T-cell (primary cell): ENCODE results near the gene MSH5. TPM values are rescaled to one million over a fixed set of nuclear protein-coding genes. Genes with fewer than 3 reads are reported as not detected.
"Not testable (repeated sequence)": the region's sequence is repeated elsewhere in the genome, so short reads cannot be mapped to it uniquely, and the experiment has no call there.

ENCODE experiments used
- ATAC-seq, 4 experiments: fragments of 200-7000 bp in 3 of 4; fragments of 150-1000 bp in 1 of 4; cut with Tn5 transposase; replicated peaks in 1 of 4; 1 replicate in 3 of 4; 2 replicates in 1 of 4; pipeline ENCODE4 v1.10.0; 2021; ENCODE audit warnings: moderate library complexity in 3 of 4, mild to moderate bottlenecking in 2 of 4, moderate number of reproducible peaks in 1 of 4
- CTCF ChIA-PET, 2 donors: fragments of 300-600 bp; sonication (Branson Sonifier 250); formaldehyde crosslinking; loops; one replicate each; lab custom pipeline; 2022; ENCODE audit warnings: antibody characterized with exemption in 2 of 2; lab: Charles Lee
- POLR2A ChIA-PET, 2 donors: fragments of 300-600 bp; sonication (Branson Sonifier 250); formaldehyde crosslinking; loops; one replicate each; lab custom pipeline; 2022; ENCODE audit warnings: antibody characterized with exemption in 2 of 2; lab: Charles Lee
- DNase-seq, 35 experiments: peaks; one replicate each; pipeline versions ENCODE4 v3.0.0 to v3.0.0-alpha.2; 2013 to 2023
- H3K27ac ChIP-seq: one replicate; pipeline ENCODE4 v1.5.1; 2013; ENCODE audit warnings: low read length
- H3K27me3 ChIP-seq, 2 experiments: replicated peaks in 1 of 2; 1 replicate in 1 of 2; 2 replicates in 1 of 2; pipeline versions ENCODE4 v1.6.1 to v1.7.0; 2013; ENCODE audit warnings: low read length in 1 of 2, mixed read lengths in 1 of 2; ENCODE audit not compliant: control insufficient read depth in 2 of 2, insufficient read depth in 2 of 2; ENCODE audit errors: extremely low read depth in 1 of 2
- H3K36me3 ChIP-seq, 2 donors: 1 replicate in 1 of 2; 2 replicates in 1 of 2; pipeline versions ENCODE4 v1.6.1 to v1.7.0; 2013; ENCODE audit warnings: low read length in 1 of 2; ENCODE audit not compliant: control insufficient read depth in 2 of 2, insufficient read depth in 1 of 2; ENCODE audit errors: extremely low read depth in 1 of 2
- H3K4me1 ChIP-seq, 2 experiments: 1 replicate in 1 of 2; 2 replicates in 1 of 2; pipeline versions ENCODE4 v1.6.1 to v1.7.0; 2013; ENCODE audit warnings: low read length in 2 of 2, mixed read lengths in 1 of 2; ENCODE audit not compliant: insufficient read depth in 2 of 2, control insufficient read depth in 1 of 2; ENCODE audit errors: extremely low read depth in 1 of 2
- H3K4me3 ChIP-seq, 2 donors: 1 replicate in 1 of 2; 2 replicates in 1 of 2; pipeline versions ENCODE4 v1.5.1 to v1.7.0; 2013; ENCODE audit warnings: mild to moderate bottlenecking in 2 of 2, low read length in 1 of 2, moderate library complexity in 1 of 2; ENCODE audit not compliant: control insufficient read depth in 1 of 2; ENCODE audit errors: extremely low read depth in 1 of 2
- H3K9me3 ChIP-seq: 2 replicates; pipeline ENCODE4 v1.7.0; 2013
- H3K27ac Mint-ChIP-seq, 2 donors: one replicate each; pipeline ENCODE4 v1.8.0; 2020 to 2021; ENCODE audit warnings: mild to moderate bottlenecking in 2 of 2, mixed read lengths in 2 of 2
- H3K27me3 Mint-ChIP-seq, 2 donors: one replicate each; pipeline ENCODE4 v1.8.0; 2021 to 2022; ENCODE audit warnings: mixed read lengths in 2 of 2
- H3K36me3 Mint-ChIP-seq: one replicate; pipeline ENCODE4 v1.8.0; 2021; ENCODE audit warnings: mixed read lengths
- H3K4me1 Mint-ChIP-seq, 3 donors: one replicate each; pipeline ENCODE4 v1.8.0; 2020 to 2022; ENCODE audit warnings: mixed read lengths in 3 of 3, mild to moderate bottlenecking in 1 of 3
- H3K4me3 Mint-ChIP-seq, 3 donors: one replicate each; pipeline ENCODE4 v1.8.0; 2020 to 2022; ENCODE audit warnings: mild to moderate bottlenecking in 3 of 3, mixed read lengths in 3 of 3, moderate library complexity in 3 of 3
- H3K9me3 Mint-ChIP-seq, 3 donors: one replicate each; pipeline ENCODE4 v1.8.0; 2020 to 2022; ENCODE audit warnings: mixed read lengths in 3 of 3
- WGBS: methylation state at CpG from one replicate; pipeline ENCODE4 v1.1.5; 2013; ENCODE audit warnings: missing lambda C conversion rate; ENCODE audit not compliant: insufficient coverage; 5-methylcytosine and 5-hydroxymethylcytosine counted together
- total RNA-seq, 35 experiments: library from RNA in 6 of 35; stranded (reverse) in 6 of 35; fragments of 120-200 nt in 1 of 35; gene quantifications; one replicate each; pipeline versions ENCODE4 v1.2.1 to v1.2.4 and lab custom pipeline; 2013 to 2026

MSH5 gene
- total RNA-seq, 5 donors from 2014 or later (not counting 1 experiment from before 2014, with no cell fraction given) = 13.7 to 22.4 (median 14.4) TPM

GRCh38 chr6:31709157-31709556, 30.6 kb upstream of the MSH5 start:
- not testable (repeated sequence) for H3K36me3 ChIP-seq, H3K4me3 ChIP-seq, H3K27ac ChIP-seq, DNase-seq, H3K4me3 Mint-ChIP-seq, H3K36me3 Mint-ChIP-seq, H3K9me3 ChIP-seq, H3K27ac Mint-ChIP-seq, H3K27me3 Mint-ChIP-seq, H3K9me3 Mint-ChIP-seq, ATAC-seq
- CTCF ChIA-PET = interaction anchor here in 1 of 2 donors (0.7 to 0.8 kb wide), 2 partner anchors 17 to 148 kb away, joined by 4 to 5 read pairs; no protein-coding TSS in a partner anchor
- WGBS = 96% methylated on average over 10 of the region's 11 CpGs
- H3K4me1 Mint-ChIP-seq = peaks cover 17 to 22% (median 21%) of the 10 kb centered on the region in 3 donors
- Histone ChIP-seq H3K27me3 (peaks cover 0 to 23% of the 10 kb centered on the region in 2 experiments), H3K4me1 (peaks cover 10 to 17% of the 10 kb centered on the region in 2 experiments)
- POLR2A ChIA-PET = interaction anchor here in 1 of 2 donors (0.7 kb wide), 2 partner anchors 56 to 570 kb away, joined by 4 to 6 read pairs; no protein-coding TSS in a partner anchor

GRCh38 chr6:31710523-31711219, 29.1 kb upstream of the MSH5 start:
- no peaks in the 10 kb centered on the region for H3K9me3 ChIP-seq
- Mint-ChIP-seq H3K9me3 (no peaks in the 10 kb centered on the region), H3K27ac (no peak overlapping the region), H3K27me3 (no peaks in the 10 kb centered on the region), H3K4me1 (peaks cover 17 to 25% (median 24%) of the 10 kb centered on the region in 3 donors), H3K4me3 (peak overlapping the region in 1 of 3 donors; percentile 10), H3K36me3 (no peaks in the 10 kb centered on the region)
- H3K4me3 ChIP-seq = no peak overlapping the region
- WGBS = 81% methylated on average over 4 of the region's 5 CpGs
- DNase-seq (no peak), ATAC-seq (no peak)
- CTCF ChIA-PET = no interaction called here
- POLR2A ChIA-PET = no interaction called here
- H3K4me1 ChIP-seq = peaks cover 12 to 18% of the 10 kb centered on the region in 2 experiments
- no peak overlapping the region for H3K27ac ChIP-seq
- H3K27me3 ChIP-seq = peaks cover 0 to 26% of the 10 kb centered on the region in 2 experiments
- no peaks in the 10 kb centered on the region for H3K36me3 ChIP-seq

GRCh38 chr6:31711233-31711632, 28.6 kb upstream of the MSH5 start:
- DNase-seq = no peak
- WGBS = 5% methylated on average over 4 of the region's 8 CpGs

GRCh38 chr6:31712296-31712695, 27.5 kb upstream of the MSH5 start:
- Histone ChIP-seq H3K27ac (no peak overlapping the region), H3K27me3 (peaks cover 0 to 25% of the 10 kb centered on the region in 2 experiments), H3K4me1 (peaks cover 12 to 18% of the 10 kb centered on the region in 2 experiments), H3K36me3 (no peaks in the 10 kb centered on the region), H3K4me3 (no peak overlapping the region), H3K9me3 (no peaks in the 10 kb centered on the region)
- no peak overlapping the region for H3K4me3 Mint-ChIP-seq
- H3K36me3 Mint-ChIP-seq = no peaks in the 10 kb centered on the region
- peak in 3 of 4 experiments; percentile 51 to 64 (median 63) for ATAC-seq
- H3K27ac Mint-ChIP-seq = no peak overlapping the region
- WGBS = 72% methylated on average over 7 of the region's 8 CpGs
- H3K4me1 Mint-ChIP-seq = peaks cover 17 to 25% (median 24%) of the 10 kb centered on the region in 3 donors
- CTCF ChIA-PET = no interaction called here
- H3K27me3 Mint-ChIP-seq = no peaks in the 10 kb centered on the region
- POLR2A ChIA-PET = interaction anchor here in 1 of 2 donors (0.7 kb wide), 1 partner anchor 63 kb away, joined by 3 read pairs; no protein-coding TSS in a partner anchor
- DNase-seq = peak in 4 of 35 experiments; percentile 22 to 36 (median 24)
- no peaks in the 10 kb centered on the region for H3K9me3 Mint-ChIP-seq

More at GRCh38 chr6:31711233-31711632, 28.6 kb upstream of the MSH5 start:
- ChIA-PET POLR2A (no interaction called here), CTCF (no interaction called here)
- H3K27ac Mint-ChIP-seq = peak overlapping the region in 1 of 2 donors; percentile 44
- H3K27me3 Mint-ChIP-seq = no peaks in the 10 kb centered on the region
- H3K9me3 Mint-ChIP-seq = no peaks in the 10 kb centered on the region
- peaks cover 12 to 18% of the 10 kb centered on the region in 2 experiments for H3K4me1 ChIP-seq
- H3K4me3 ChIP-seq = no peak overlapping the region
- H3K27me3 ChIP-seq = peaks cover 0 to 26% of the 10 kb centered on the region in 2 experiments
- ATAC-seq = peak in 1 of 4 experiments; percentile 42
- H3K36me3 ChIP-seq = no peaks in the 10 kb centered on the region
- H3K36me3 Mint-ChIP-seq = no peaks in the 10 kb centered on the region
- no peaks in the 10 kb centered on the region for H3K9me3 ChIP-seq
- H3K4me3 Mint-ChIP-seq = no peak overlapping the region
- no peak overlapping the region for H3K27ac ChIP-seq
- H3K4me1 Mint-ChIP-seq = peaks cover 17 to 25% (median 24%) of the 10 kb centered on the region in 3 donors

- H3K27ac Mint-ChIP-seq = no peak overlapping the region
These were observed 26.3 kb upstream of the MSH5 start for GRCh38 chr6:31713465-31713864.

GRCh38 chr6:31713991-31714684, 25.7 kb upstream of the MSH5 start:
- H3K4me1 Mint-ChIP-seq = peaks cover 17 to 25% (median 24%) of the 10 kb centered on the region in 3 donors
- ChIA-PET CTCF (interaction anchor here in 1 of 2 donors (0.6 kb wide), 1 partner anchor 977 kb away, joined by 3 read pairs; no protein-coding TSS in a partner anchor), POLR2A (interaction anchor here in 1 of 2 donors (0.6 kb wide), 1 partner anchor 14 kb away, joined by 3 read pairs; no protein-coding TSS in a partner anchor)
- peak in 1 of 4 experiments; percentile 18 for ATAC-seq
- 57% methylated on average over 3 of the region's 5 CpGs for WGBS
- no peaks in the 10 kb centered on the region for H3K9me3 Mint-ChIP-seq
- no peak overlapping the region for H3K27ac Mint-ChIP-seq
- H3K27me3 Mint-ChIP-seq = no peaks in the 10 kb centered on the region
- no peaks in the 10 kb centered on the region for H3K36me3 Mint-ChIP-seq
- Histone ChIP-seq H3K4me1 (peaks cover 12 to 18% of the 10 kb centered on the region in 2 experiments), H3K9me3 (no peaks in the 10 kb centered on the region), H3K36me3 (no peaks in the 10 kb centered on the region), H3K27ac (no peak overlapping the region), H3K4me3 (no peak overlapping the region), H3K27me3 (peaks cover 0 to 19% of the 10 kb centered on the region in 2 experiments)
- H3K4me3 Mint-ChIP-seq = no peak overlapping the region
- DNase-seq = no peak

More at GRCh38 chr6:31713465-31713864, 26.3 kb upstream of the MSH5 start:
- H3K27me3 ChIP-seq = peaks cover 0 to 20% of the 10 kb centered on the region in 2 experiments
- no peak overlapping the region for H3K4me3 ChIP-seq
- no peaks in the 10 kb centered on the region for H3K9me3 ChIP-seq
- CTCF ChIA-PET = no interaction called here
- no peak overlapping the region for H3K27ac ChIP-seq
- Mint-ChIP-seq H3K36me3 (no peaks in the 10 kb centered on the region), H3K27me3 (no peaks in the 10 kb centered on the region), H3K4me3 (no peak overlapping the region), H3K9me3 (no peaks in the 10 kb centered on the region), H3K4me1 (peaks cover 17 to 25% (median 24%) of the 10 kb centered on the region in 3 donors)
- H3K36me3 ChIP-seq = no peaks in the 10 kb centered on the region
- peaks cover 12 to 18% of the 10 kb centered on the region in 2 experiments for H3K4me1 ChIP-seq
- no CpG with 5 or more reads among the region's 4 CpGs for WGBS
- POLR2A ChIA-PET = no interaction called here
- DNase-seq (no peak), ATAC-seq (no peak)
